ENCODE results near the gene LRP2. TPM values are rescaled to one million over a fixed set of nuclear protein-coding genes. Genes with fewer than 3 reads are reported as not detected.

Gene LRP2
- total and polyA plus RNA-seq, 4 donors = 0.19 to 5.7 (median 0.40) TPM

- Histone ChIP-seq H3K9me3 (ENCODE audit: control insufficient read depth in 4 of 4, low read length in 3 of 4) (no peaks in the 10 kb centered on the region), H3K4me3 (ENCODE audit: low read depth in 1 of 3, low read length in 3 of 3) (no peak overlapping the region), H3K27ac (ENCODE audit: low read depth in 1 of 2, low read length in 2 of 2) (no peak overlapping the region), H3K27me3 (ENCODE audit: control insufficient read depth in 4 of 4, insufficient read depth in 4 of 4, low read length in 3 of 4) (no peaks in the 10 kb centered on the region), H3K9ac (ENCODE audit: low read depth in 1 of 2, low read length in 2 of 2) (no peak overlapping the region), H3K36me3 (ENCODE audit: control insufficient read depth in 4 of 4, insufficient read depth in 3 of 4, low read depth in 1 of 4, low read length in 3 of 4) (no peaks in the 10 kb centered on the region), H3K4me1 (ENCODE audit: control insufficient read depth in 4 of 4, insufficient read depth in 4 of 4, low read length in 3 of 4) (no peaks in the 10 kb centered on the region)
- no peak for TF ChIP-seq CTCF (IDR thresholded peaks at IDR 0.05; ENCODE audit: low read depth, low read length, missing input control)
- no peak for TF ChIP-seq ATF3 (IDR thresholded peaks at IDR 0.05)
- no peak for TF ChIP-seq FOXA1 (IDR thresholded peaks at IDR 0.05)
- no peak for TF ChIP-seq YY1 (IDR thresholded peaks at IDR 0.05)
- no peak for TF ChIP-seq RAD21 (IDR thresholded peaks at IDR 0.05)
- TF ChIP-seq JUND (IDR thresholded peaks at IDR 0.05) = no peak
- TF ChIP-seq HNF4A (conservative IDR thresholded peaks at IDR 0.05) = no peak
- no peak for TF ChIP-seq NR2F2 (IDR thresholded peaks at IDR 0.05)
- TF ChIP-seq EGR1 (IDR thresholded peaks at IDR 0.05; ENCODE audit: low read depth in 2 of 2) = no peak
- no peak for TF ChIP-seq GABPA (IDR thresholded peaks at IDR 0.05 in 1 of 2, conservative IDR thresholded peaks at IDR 0.05 in 1 of 2)
- no peak for TF ChIP-seq ZBTB33 (IDR thresholded peaks at IDR 0.05)
- TF ChIP-seq FOXA2 (IDR thresholded peaks at IDR 0.05) = no peak
- TF ChIP-seq MAX (IDR thresholded peaks at IDR 0.05) = no peak
- TF ChIP-seq HNF4G (IDR thresholded peaks at IDR 0.05) = no peak
- TF ChIP-seq RXRA (IDR thresholded peaks at IDR 0.05) = no peak
- no peak for TF ChIP-seq SP1 (IDR thresholded peaks at IDR 0.05)
- DNase-seq (ENCODE audit: low spot score) = no peak
- 85% methylated on average over 6 of the region's 6 CpGs for WGBS
These were observed 255.5 kb downstream of the LRP2 start for GRCh38 chr2:169106563-169107545.

GRCh38 chr2:169106134-169106533, 256.2 kb downstream of the LRP2 start:
- H3K27ac ChIP-seq (ENCODE audit: low read depth in 1 of 2, low read length in 2 of 2) = no peak overlapping the region
- WGBS = 95% methylated on average over 2 of the region's 2 CpGs

More at GRCh38 chr2:169106134-169106533, 256.2 kb downstream of the LRP2 start:
- Histone ChIP-seq H3K4me1 (ENCODE audit: control insufficient read depth in 4 of 4, insufficient read depth in 4 of 4, low read length in 3 of 4) (no peaks in the 10 kb centered on the region), H3K36me3 (ENCODE audit: control insufficient read depth in 4 of 4, insufficient read depth in 3 of 4, low read depth in 1 of 4, low read length in 3 of 4) (no peaks in the 10 kb centered on the region), H3K4me3 (ENCODE audit: low read depth in 1 of 3, low read length in 3 of 3) (no peak overlapping the region), H3K9ac (ENCODE audit: low read depth in 1 of 2, low read length in 2 of 2) (no peak overlapping the region), H3K27me3 (ENCODE audit: control insufficient read depth in 4 of 4, insufficient read depth in 4 of 4, low read length in 3 of 4) (no peaks in the 10 kb centered on the region), H3K9me3 (ENCODE audit: control insufficient read depth in 4 of 4, low read length in 3 of 4) (no peaks in the 10 kb centered on the region)
- no peak for DNase-seq (ENCODE audit: low spot score)
- TF ChIP-seq EGR1 (IDR thresholded peaks at IDR 0.05; ENCODE audit: low read depth in 2 of 2) (no peak), RAD21 (IDR thresholded peaks at IDR 0.05) (no peak), HNF4G (IDR thresholded peaks at IDR 0.05) (no peak), YY1 (IDR thresholded peaks at IDR 0.05) (no peak), JUND (IDR thresholded peaks at IDR 0.05) (no peak), GABPA (IDR thresholded peaks at IDR 0.05 in 1 of 2, conservative IDR thresholded peaks at IDR 0.05 in 1 of 2) (no peak), NR2F2 (IDR thresholded peaks at IDR 0.05) (no peak), TAF1 (conservative IDR thresholded peaks at IDR 0.05) (no peak), RXRA (IDR thresholded peaks at IDR 0.05) (no peak), MAX (IDR thresholded peaks at IDR 0.05) (no peak), ZBTB33 (IDR thresholded peaks at IDR 0.05) (no peak), REST (IDR thresholded peaks at IDR 0.05) (no peak), FOXA1 (IDR thresholded peaks at IDR 0.05) (no peak)

Data from liver (tissue), 9 donors.